ENCODE results near the gene MYLK4. TPM values are rescaled to one million over a fixed set of nuclear protein-coding genes. Genes with fewer than 3 reads are reported as not detected.

MYLK4 gene
- total and polyA plus RNA-seq, 2 donors (not counting 3 experiments of a cell fraction or from before 2014, with no cell fraction given) = 0.41 to 0.62 TPM

GRCh38 chr6:2752477-2753109 is 1.9 kb upstream of the MYLK4 start:
- peaks cover 0 to 1% of the 10 kb centered on the region in 2 experiments for H3K27me3 ChIP-seq (ENCODE audit: control insufficient read depth in 2 of 2, insufficient read depth in 2 of 2, low read length in 2 of 2)
- no peaks in the 10 kb centered on the region for H3K79me2 ChIP-seq (ENCODE audit: control insufficient read depth, insufficient read depth, low read length)
- no peak overlapping the region for H3K4me3 ChIP-seq (replicated peaks in 1 of 3; ENCODE audit: insufficient read depth in 1 of 3, low read depth in 1 of 3, low read length in 3 of 3)
- H2AFZ ChIP-seq (ENCODE audit: low read depth, low read length) = no peak overlapping the region
- no peaks in the 10 kb centered on the region for H4K20me1 ChIP-seq (replicated peaks; ENCODE audit: control insufficient read depth, extremely low read depth, insufficient read depth, low read length)
- H3K4me2 ChIP-seq (ENCODE audit: insufficient read depth, low read length) = no peak overlapping the region
- dilution Hi-C loops (cut with MboI; ENCODE audit: extremely low pct_ligation_motif_present, low sequenced_read_pairs) = no loop called here
- intact Hi-C loops (cut with micrococcal nuclease) = no loop called here
- H3K9me3 ChIP-seq (replicated peaks; ENCODE audit: control insufficient read depth, insufficient read depth, low read length) = no peaks in the 10 kb centered on the region
- no peak overlapping the region for H3K9ac ChIP-seq (replicated peaks; ENCODE audit: extremely low read depth, insufficient read depth, low read length)
- FAIRE-seq (no peak), DNase-seq (ENCODE audit: low read depth, low spot score) (no peak)
- no TSS peak for BruUV-seq (replicated peaks)
- no peak overlapping the region for H3K27ac ChIP-seq (ENCODE audit: insufficient read depth, low read depth, low read length)
- TF ChIP-seq CTCF (IDR thresholded peaks at IDR 0.05; ENCODE audit: extremely low read depth in 1 of 2, insufficient read depth in 1 of 2, low read depth in 1 of 2, low read length in 2 of 2) (no peak), EZH2 (IDR thresholded peaks at IDR 0.05; ENCODE audit: borderline replicate concordance, low read depth, low read length, severe bottlenecking) (no peak), MYC (IDR thresholded peaks at IDR 0.05; ENCODE audit: low read depth, low read length) (no peak), POLR2AphosphoS5 (IDR thresholded peaks at IDR 0.05; ENCODE audit: insufficient read depth, low read depth, low read length) (no peak), POLR2A (IDR thresholded peaks at IDR 0.05; ENCODE audit: low read depth, low read length) (no peak), MAX (IDR thresholded peaks at IDR 0.05; ENCODE audit: insufficient read depth, insufficient read length) (no peak), FOS (IDR thresholded peaks at IDR 0.05; ENCODE audit: borderline replicate concordance, insufficient read depth, low read length) (no peak), JUN (IDR thresholded peaks at IDR 0.05; ENCODE audit: borderline replicate concordance, insufficient read depth, insufficient read length, low read depth) (no peak), GATA2 (IDR thresholded peaks at IDR 0.05; ENCODE audit: insufficient read depth, insufficient read length, low read depth, low read length) (no peak)
- H3K4me1 ChIP-seq (ENCODE audit: control insufficient read depth, extremely low read depth, insufficient read depth, low read length) = no peaks in the 10 kb centered on the region
- ChIA-PET POLR2A (no interaction called here), CTCF (interaction anchor here (1.2 to 7.1 kb wide), 4 partner anchors 9 to 1157 kb away, joined by 7 to 116 read pairs (median 86); no protein-coding TSS in a partner anchor)
- no peaks in the 10 kb centered on the region for H3K36me3 ChIP-seq (ENCODE audit: control insufficient read depth in 2 of 2, extremely low read depth in 1 of 2, insufficient read depth in 2 of 2, low read length in 2 of 2)
- no peaks in the 10 kb centered on the region for H3K9me1 ChIP-seq (replicated peaks; ENCODE audit: control insufficient read depth, extremely low read depth, insufficient read depth, low read length)
